ENCODE results near the gene TNFAIP3.

GRCh38 chr6:137923866-137924653 lies 57.0 kb downstream of the TNFAIP3 start:
- TF ChIP-seq CTCF (IDR thresholded peaks at IDR 0.05; ENCODE audit: extremely low read depth in 1 of 2, insufficient read depth in 1 of 2, low read depth in 1 of 2, low read length in 2 of 2) (no peak), MYC (IDR thresholded peaks at IDR 0.05; ENCODE audit: low read depth, low read length) (no peak), EZH2 (IDR thresholded peaks at IDR 0.05; ENCODE audit: borderline replicate concordance, low read depth, low read length, severe bottlenecking) (no peak), POLR2AphosphoS5 (IDR thresholded peaks at IDR 0.05; ENCODE audit: insufficient read depth, low read depth, low read length) (no peak), JUN (IDR thresholded peaks at IDR 0.05; ENCODE audit: borderline replicate concordance, insufficient read depth, insufficient read length, low read depth) (no peak), POLR2A (IDR thresholded peaks at IDR 0.05; ENCODE audit: low read depth, low read length) (no peak)
